Lung microvascular endothelial cell (primary cell): ENCODE measurements around the gene AP4M1. TPM values are rescaled to one million over a fixed set of nuclear protein-coding genes. Genes with fewer than 3 reads are reported as not detected.

Experiments used
- DNase-seq, 2 donors: peaks; one replicate each; pipeline versions ENCODE4 v3.0.0 to v3.0.0-alpha.2; 2010; ENCODE audit warnings: low read depth in 2 of 2
- total RNA-seq: library from RNA; depleted of rRNA; stranded (reverse); fragments of >200 nt; gene quantifications from 2 replicates; pipeline ENCODE4 v1.2.1, GENCODE V29; 2014

Gene AP4M1
- total RNA-seq, 1 donor from 2014 or later = 12.5 TPM

- peak; percentile 94 to 99 for DNase-seq
These were observed 14.2 kb upstream of the AP4M1 start for GRCh38 chr7:100087055-100087750.

GRCh38 chr7:100088095-100088620 is 13.3 kb upstream of the AP4M1 start:
- DNase-seq = no peak

DNA sequence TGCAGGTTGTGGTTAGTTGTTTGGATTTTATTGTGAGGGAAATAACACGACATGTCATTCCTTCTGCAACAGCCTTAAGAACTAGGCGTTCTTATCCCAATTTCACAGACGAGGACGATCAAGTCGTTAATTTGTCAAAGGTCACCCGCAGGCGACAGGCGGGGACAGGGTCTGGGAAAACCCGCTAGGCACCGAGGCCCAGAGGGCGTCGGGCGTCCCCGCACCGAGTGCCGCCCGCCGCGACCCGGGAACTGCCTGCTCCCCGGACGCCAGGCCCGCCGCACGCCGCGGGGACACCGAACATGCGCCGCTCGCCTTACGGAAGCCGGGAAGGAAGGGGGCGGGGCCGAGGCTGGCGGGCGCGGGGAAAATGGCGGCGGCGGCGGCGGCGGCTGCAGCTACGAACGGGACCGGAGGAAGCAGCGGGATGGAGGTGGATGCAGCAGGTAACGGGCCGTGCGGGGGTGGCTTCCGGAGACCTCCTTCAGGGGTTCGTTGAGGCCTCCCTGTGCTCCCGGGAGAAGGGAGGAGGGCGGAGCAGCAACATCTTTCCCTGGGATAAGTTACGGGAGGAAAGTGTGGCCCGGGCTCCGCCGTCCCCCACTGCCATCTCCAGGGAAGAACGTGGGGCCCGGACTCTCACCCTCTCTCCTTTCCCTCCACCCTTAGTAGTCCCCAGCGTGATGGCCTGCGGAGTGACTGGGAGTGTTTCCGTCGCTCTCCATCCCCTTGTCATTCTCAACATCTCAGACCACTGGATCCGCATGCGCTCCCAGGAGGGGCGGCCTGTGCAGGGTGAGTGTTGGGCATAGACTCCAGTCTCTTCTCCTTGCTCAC is 12.6 kb upstream of the AP4M1 start, which contains the start of gene COPS6:
TSS of gene COPS6 (plus strand) at position 349 of the 837 bp plus-strand sequence. CDS start at position 371, 22 bp downstream.
- peak; percentile 78 to 81 for DNase-seq

- DNase-seq = no peak
These were observed 11.8 kb upstream of the AP4M1 start for GRCh38 chr7:100089458-100090196.

GRCh38 chr7:100090527-100091410 is 10.7 kb upstream of the AP4M1 start:
- no peak for DNase-seq

DNA sequence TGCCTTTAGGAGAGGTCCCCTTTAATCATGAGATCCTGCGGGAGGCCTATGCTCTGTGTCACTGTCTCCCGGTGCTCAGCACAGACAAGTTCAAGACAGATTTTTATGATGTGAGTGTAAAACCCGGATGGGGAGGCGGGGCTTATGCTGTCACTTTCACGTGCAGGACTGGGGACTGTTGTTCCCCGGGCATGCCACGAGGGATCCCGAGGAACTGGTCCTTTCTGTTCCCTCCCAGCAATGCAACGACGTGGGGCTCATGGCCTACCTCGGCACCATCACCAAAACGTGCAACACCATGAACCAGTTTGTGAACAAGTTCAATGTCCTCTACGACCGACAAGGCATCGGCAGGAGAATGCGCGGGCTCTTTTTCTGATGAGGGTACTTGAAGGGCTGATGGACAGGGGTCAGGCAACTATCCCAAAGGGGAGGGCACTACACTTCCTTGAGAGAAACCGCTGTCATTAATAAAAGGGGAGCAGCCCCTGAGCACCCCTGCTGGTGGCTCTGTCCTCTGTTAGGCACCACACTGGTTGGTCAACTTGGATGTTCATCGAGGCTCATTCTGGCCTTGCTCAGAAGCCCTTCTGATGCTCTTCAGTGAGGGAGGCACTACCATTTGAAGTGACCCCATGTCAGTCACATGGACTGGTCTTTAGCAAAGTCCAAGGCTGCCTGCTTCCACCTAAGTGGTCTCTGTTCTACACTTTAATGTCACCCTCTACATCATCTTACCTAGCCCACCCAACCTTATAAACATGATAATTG is 9.8 kb upstream of the AP4M1 start:
- no peak for DNase-seq

DNA sequence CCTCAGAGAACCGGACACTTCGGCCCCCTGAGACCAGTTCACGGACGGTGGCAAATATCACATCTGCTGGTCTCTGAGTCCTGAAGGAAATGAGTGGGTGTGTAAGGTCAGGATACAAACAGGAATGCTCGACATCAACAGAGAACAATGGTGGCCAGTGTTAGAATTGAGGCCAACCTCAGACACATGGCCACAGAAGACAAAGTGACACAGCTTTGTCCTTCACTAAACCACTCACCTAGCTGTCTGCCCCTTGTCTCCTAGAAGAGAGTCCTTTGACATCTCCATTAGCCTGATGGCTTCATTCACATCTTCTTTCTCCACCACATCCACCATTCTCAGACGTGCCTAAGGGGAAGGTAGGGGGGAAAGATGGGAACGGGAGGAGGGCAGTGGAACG is 8.4 kb upstream of the AP4M1 start:
- DNase-seq = peak; percentile 48 to 57

DNA sequence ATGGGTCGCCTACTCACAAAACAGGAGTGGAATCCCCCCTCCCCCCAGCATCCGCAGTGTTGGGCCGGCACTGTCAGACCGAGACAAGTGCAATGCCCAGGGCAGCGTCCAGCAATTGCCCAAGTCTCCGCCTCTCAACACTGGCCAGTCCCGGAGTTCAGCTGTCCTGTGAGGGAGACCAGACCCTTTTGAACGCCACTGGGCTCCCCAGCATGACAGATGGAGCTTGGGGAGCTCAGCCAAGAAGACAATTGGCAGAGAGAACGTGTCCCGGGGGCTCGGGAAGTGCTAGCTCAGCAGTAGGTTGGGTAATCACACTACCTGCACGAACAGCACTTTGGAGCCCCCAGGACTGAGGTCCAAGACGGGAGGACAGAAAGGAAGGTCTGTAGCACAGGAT is 7.9 kb upstream of the AP4M1 start:
- no peak for DNase-seq

DNA sequence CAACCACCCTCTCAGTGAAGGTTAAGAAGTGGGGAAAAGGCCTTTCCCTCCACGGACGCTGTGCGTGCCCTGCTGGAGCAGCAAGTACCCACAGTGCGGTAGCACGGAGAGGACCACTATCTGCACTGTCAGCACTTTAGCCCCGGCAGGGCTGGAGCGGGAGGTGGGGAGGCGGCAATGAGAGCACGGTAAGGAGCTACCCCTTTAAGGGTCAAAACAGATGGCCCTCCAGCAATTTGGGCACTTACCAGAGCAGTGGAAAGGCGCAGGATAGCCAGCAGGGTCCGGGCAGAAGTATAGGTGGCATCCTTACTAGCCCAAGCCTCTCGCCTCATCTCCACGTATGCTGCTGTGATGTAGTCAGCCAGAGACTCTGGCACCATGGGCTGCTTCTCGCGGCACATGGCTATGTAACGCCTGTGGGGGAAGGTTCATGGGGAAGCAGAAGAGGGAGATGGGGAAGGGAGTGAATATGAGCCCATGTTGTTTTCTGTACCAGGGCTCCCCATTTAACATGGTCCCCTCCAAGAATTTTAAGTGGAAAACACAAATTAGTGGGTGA is 7.4 kb upstream of the AP4M1 start:
- DNase-seq = no peak

- DNase-seq = no peak
These were observed 6.2 kb upstream of the AP4M1 start for GRCh38 chr7:100095289-100095688.

GRCh38 chr7:100095704-100096103 is 5.7 kb upstream of the AP4M1 start:
- no peak for DNase-seq

GRCh38 chr7:100098913-100099312 is 2.5 kb upstream of the AP4M1 start:
- no peak for DNase-seq

- peak in 1 of 2 donors; percentile 46 for DNase-seq
These were observed 2.0 kb upstream of the AP4M1 start for GRCh38 chr7:100099452-100099851.

DNA sequence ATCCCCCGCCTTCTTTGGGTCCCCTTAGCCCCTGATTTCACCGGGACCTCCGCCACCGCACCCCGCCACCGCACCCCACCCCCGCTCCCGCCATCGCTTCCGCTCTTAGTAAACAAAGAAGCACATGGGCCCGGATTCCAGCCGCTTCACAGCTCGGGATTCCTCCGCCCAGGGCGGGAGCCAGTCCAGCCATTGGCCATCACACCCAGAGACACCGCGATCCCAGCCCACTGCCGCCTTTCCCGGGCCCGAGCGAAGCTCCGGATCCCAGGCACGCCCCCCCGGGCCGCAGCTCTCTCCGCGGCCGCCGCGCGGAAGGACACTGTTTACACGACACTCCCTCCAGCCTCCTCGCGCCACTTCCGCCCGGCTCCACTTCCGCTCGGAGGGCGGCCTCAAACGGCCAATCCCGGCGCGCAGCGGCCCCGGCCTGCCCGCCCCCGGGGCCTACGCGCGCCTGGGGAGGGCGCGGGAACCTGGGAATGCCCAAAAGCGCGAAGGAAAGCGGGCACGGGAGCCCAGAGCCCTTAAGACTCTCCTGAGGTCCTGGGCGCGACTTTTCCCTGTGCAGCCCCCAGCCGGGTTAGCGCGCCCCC is 925 bp upstream of the AP4M1 start:
- DNase-seq = peak; percentile 99

DNA sequence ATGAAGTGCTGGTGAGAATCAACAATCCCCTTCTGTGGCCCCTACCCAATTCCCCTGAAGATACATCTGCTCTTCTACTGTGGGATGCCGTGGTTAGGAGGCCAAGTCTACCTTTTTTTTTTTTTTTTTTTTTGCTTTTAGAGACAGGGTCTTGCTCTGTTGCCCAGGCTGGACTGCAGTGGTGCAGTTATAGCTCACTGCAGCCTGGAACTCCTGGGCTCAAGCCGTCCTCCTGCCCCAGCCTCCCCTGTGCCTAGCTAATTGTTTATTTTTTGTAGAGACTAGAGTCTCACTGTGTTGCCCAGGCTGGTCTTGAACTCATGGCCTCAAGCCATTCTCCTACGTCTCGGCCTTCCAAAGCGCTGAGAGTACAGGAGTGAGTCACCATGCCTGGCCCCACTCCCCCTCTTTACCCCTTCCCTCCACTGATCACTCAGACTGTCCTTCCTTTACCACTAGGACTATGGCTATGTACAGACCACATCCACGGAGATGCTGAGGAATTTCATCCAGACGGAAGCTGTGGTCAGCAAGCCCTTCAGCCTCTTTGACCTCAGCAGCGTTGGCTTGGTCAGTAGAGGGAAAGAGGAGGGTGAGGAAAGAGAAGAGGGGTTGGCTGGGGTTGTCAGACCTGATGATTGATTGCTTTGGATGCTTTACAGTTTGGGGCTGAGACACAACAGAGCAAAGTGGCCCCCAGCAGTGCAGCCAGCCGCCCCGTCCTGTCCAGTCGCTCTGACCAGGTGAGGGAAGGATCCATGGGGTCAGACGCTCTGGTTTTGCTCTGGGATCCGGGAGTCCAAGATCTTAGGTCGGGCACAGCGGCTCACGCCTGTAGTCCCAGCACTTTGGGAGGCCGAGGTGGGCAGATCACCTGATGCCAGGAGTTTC is 1.8 kb downstream of the AP4M1 start:
- DNase-seq = peak in 1 of 2 donors; percentile 96

DNA sequence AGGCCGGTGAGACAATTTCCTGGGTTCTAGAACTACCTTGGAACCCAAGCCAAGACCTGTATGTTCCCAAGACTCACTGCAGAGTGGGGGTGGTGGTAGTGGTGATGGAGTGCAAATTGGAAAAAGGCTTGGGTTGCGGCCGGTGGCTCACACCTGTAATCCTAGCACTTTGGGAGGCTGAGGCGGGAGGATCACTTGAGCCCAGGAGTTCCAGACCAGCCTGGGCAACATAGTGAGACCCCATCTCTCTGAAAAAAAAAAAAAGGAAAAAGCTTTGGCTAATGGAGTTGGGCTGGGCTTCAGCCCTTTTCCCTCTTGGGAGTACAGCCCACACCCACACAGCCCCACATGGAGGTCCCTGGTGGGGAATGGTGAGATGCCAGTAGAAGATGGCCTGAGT is 4.1 kb downstream of the AP4M1 start:
- DNase-seq = no peak

GRCh38 chr7:100106633-100107032 is 5.2 kb downstream of the AP4M1 start:
- DNase-seq = no peak

- no peak for DNase-seq
These were observed 5.8 kb downstream of the AP4M1 start for GRCh38 chr7:100107125-100107737.
